ENCODE results near the gene UGT1A1. TPM values are rescaled to one million over a fixed set of nuclear protein-coding genes. Genes with fewer than 3 reads are reported as not detected.

The UGT1A1 gene
- total and polyA plus RNA-seq, 9 of the 15 experiments (the other 6 are each of a cell fraction or from before 2014, with no cell fraction given) = not detected

- H3K27me3 ChIP-seq (ENCODE audit: control insufficient read depth in 2 of 2, insufficient read depth in 2 of 2, low read length in 2 of 2) = no peaks in the 10 kb centered on the region
- no peak for TF ChIP-seq PPARD (CRISPR knock-in tag; IDR thresholded peaks at IDR 0.05)
- no peak for TF ChIP-seq GABPB2 (CRISPR knock-in tag; conservative IDR thresholded peaks at IDR 0.05)
- no peak for TF ChIP-seq ZNF436 (CRISPR knock-in tag; IDR thresholded peaks at IDR 0.05)
- no peak for TF ChIP-seq ZBTB8A (IDR thresholded peaks at IDR 0.05; ENCODE audit: partially characterized antibody)
- no peak for TF ChIP-seq ZBTB5 (IDR thresholded peaks at IDR 0.05)
- no peak for TF ChIP-seq MECOM (CRISPR knock-in tag; IDR thresholded peaks at IDR 0.05)
- TF ChIP-seq KLF6 (CRISPR knock-in tag; IDR thresholded peaks at IDR 0.05; ENCODE audit: borderline replicate concordance) = no peak
- TF ChIP-seq HNRNPK (IDR thresholded peaks at IDR 0.05; ENCODE audit: low read depth, low read length, poor library complexity, severe bottlenecking) = no peak
- no peak for TF ChIP-seq RUNX1 (IDR thresholded peaks at IDR 0.05; ENCODE audit: low read depth)
- no peak for TF ChIP-seq DNMT1 (IDR thresholded peaks at IDR 0.05)
- 0% methylated on average over 4 of the region's 4 CpGs for WGBS (ENCODE audit: insufficient coverage, low coverage, missing lambda C conversion rate)
- in situ Hi-C loops (cut with MboI) = no loop called here
- H2AFZ ChIP-seq (ENCODE audit: low read depth, low read length) = no peak overlapping the region
- intact Hi-C loops (cut with micrococcal nuclease) = no loop called here
- FAIRE-seq = no peak
- ChIA-PET POLR2A (interaction anchor here (0.8 kb wide), 1 partner anchor 15 kb away, joined by 3 read pairs; no protein-coding TSS in a partner anchor), CTCF (ENCODE audit: low intra/inter-chr PET ratio) (no interaction called here)
- H4K20me1 ChIP-seq (replicated peaks; ENCODE audit: control insufficient read depth, insufficient read depth, low read length) = no peaks in the 10 kb centered on the region
- BruUV-seq (replicated peaks) = no TSS peak
- DNase-seq (ENCODE audit: extremely low read depth in 1 of 4, low spot score in 3 of 4) = no peak
- no peak overlapping the region for H3K4me3 ChIP-seq
- ATAC-seq = no peak
- no peaks in the 10 kb centered on the region for H3K4me1 ChIP-seq (replicated peaks in 1 of 2; ENCODE audit: control insufficient read depth in 2 of 2, insufficient read depth in 2 of 2, low read length in 2 of 2)
- H3K9me1 ChIP-seq (ENCODE audit: control insufficient read depth, insufficient read depth, low read length) = no peaks in the 10 kb centered on the region
- no peaks in the 10 kb centered on the region for H3K79me2 ChIP-seq (ENCODE audit: control insufficient read depth, insufficient read depth, low read length)
- H3K9me3 ChIP-seq (replicated peaks; ENCODE audit: control insufficient read depth, insufficient read depth, low read depth, low read length) = no peaks in the 10 kb centered on the region
- no peak overlapping the region for H3K27ac ChIP-seq (ENCODE audit: extremely low read depth, low read depth, low read length)
- H3K36me3 ChIP-seq (ENCODE audit: control insufficient read depth, insufficient read depth, low read length) = no peaks in the 10 kb centered on the region
- no peak overlapping the region for H3K4me2 ChIP-seq (ENCODE audit: insufficient read depth, low read length)
- no peak overlapping the region for H3K9ac ChIP-seq (ENCODE audit: insufficient read depth in 1 of 2, low read depth in 2 of 2, low read length in 2 of 2)
These were observed 19.7 kb downstream of the UGT1A1 start for GRCh38 chr2:233779722-233780121.
